ENCODE measurements around the gene EYA2. TPM values are rescaled to one million over a fixed set of nuclear protein-coding genes. Genes with fewer than 3 reads are reported as not detected.

EYA2 gene
- total RNA-seq, 1 experiment from 2014 or later = 0.74 TPM

DNA sequence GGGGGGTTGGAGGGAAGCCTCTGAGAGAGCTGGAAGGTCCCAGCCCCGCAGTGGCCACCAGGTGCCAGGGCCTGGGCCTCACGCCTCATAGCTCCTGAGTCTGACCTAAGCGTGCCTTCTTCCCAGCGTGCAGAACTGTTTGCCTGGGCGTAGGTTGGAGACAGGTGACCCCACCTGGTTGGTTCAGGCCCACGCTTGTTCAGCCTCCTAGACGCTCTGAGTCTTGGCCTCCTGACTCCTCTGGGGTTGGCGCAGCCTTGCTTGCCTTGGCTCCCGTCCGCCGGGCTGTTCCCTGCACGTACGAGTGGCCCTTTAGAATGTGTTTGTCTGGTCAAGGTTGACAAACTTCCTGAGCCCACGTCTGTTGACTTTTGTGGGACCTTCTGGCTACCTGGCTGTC lies 70.8 kb downstream of the EYA2 start:
- Histone ChIP-seq H3K79me2 (ENCODE audit: insufficient read depth, low read length) (no peaks in the 10 kb centered on the region), H4K20me1 (ENCODE audit: control insufficient read depth, insufficient read depth, insufficient read length) (no peaks in the 10 kb centered on the region), H4K5ac (ENCODE audit: insufficient read length, low read depth, low read length) (no peak overlapping the region), H3K9ac (ENCODE audit: extremely low read depth, insufficient read length, low read length) (no peak overlapping the region), H3K4ac (ENCODE audit: low read depth, low read length) (no peak overlapping the region), H3K23me2 (ENCODE audit: insufficient read length, low read depth, low read length, poor library complexity, severe bottlenecking) (no peaks in the 10 kb centered on the region), H3K79me1 (ENCODE audit: insufficient read depth, low read depth, low read length, poor library complexity, severe bottlenecking) (no peaks in the 10 kb centered on the region), H3K18ac (ENCODE audit: insufficient read length, low read depth, low read length) (no peak overlapping the region), H3K4me1 (ENCODE audit: insufficient read depth, low read length) (no peaks in the 10 kb centered on the region), H3K27ac (ENCODE audit: insufficient read length, low read depth, low read length) (no peak overlapping the region), H2BK15ac (ENCODE audit: low read depth, low read length) (no peak overlapping the region), H3K27me3 (ENCODE audit: insufficient read depth, low read length) (no peaks in the 10 kb centered on the region), H3K9me3 (ENCODE audit: control insufficient read depth, low read depth, low read length) (no peaks in the 10 kb centered on the region), H2BK20ac (ENCODE audit: low read depth, low read length, poor library complexity, severe bottlenecking) (no peak overlapping the region), H3T11ph (ENCODE audit: low read length) (no peak overlapping the region), H3K14ac (ENCODE audit: insufficient read depth, low read length) (no peak overlapping the region; the same call in 1 of the 2 replicates), H2AFZ (ENCODE audit: low read length) (no peak overlapping the region), H4K8ac (replicated peaks; ENCODE audit: insufficient read length, low read depth, low read length) (no peak overlapping the region), H3K56ac (ENCODE audit: insufficient read length, low read depth, low read length) (no peak overlapping the region), H2AK5ac (ENCODE audit: insufficient read length, low read length) (no peak overlapping the region), H3K4me2 (ENCODE audit: insufficient read depth, insufficient read length, low read length) (no peak overlapping the region), H2BK5ac (ENCODE audit: insufficient read length, low read length) (no peak overlapping the region), H2BK12ac (ENCODE audit: insufficient read length, low read depth, low read length) (no peak overlapping the region), H2BK120ac (ENCODE audit: low read depth, low read length, poor library complexity, severe bottlenecking) (no peak overlapping the region), H3K23ac (ENCODE audit: insufficient read length, low read depth, low read length) (no peak overlapping the region), H4K91ac (ENCODE audit: insufficient read length, low read depth, low read length) (no peak overlapping the region)
- TF ChIP-seq, protein P1, sequence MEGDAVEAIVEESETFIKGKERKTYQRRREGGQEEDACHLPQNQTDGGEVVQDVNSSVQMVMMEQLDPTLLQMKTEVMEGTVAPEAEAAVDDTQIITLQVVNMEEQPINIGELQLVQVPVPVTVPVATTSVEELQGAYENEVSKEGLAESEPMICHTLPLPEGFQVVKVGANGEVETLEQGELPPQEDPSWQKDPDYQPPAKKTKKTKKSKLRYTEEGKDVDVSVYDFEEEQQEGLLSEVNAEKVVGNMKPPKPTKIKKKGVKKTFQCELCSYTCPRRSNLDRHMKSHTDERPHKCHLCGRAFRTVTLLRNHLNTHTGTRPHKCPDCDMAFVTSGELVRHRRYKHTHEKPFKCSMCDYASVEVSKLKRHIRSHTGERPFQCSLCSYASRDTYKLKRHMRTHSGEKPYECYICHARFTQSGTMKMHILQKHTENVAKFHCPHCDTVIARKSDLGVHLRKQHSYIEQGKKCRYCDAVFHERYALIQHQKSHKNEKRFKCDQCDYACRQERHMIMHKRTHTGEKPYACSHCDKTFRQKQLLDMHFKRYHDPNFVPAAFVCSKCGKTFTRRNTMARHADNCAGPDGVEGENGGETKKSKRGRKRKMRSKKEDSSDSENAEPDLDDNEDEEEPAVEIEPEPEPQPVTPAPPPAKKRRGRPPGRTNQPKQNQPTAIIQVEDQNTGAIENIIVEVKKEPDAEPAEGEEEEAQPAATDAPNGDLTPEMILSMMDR (conservative IDR thresholded peaks at IDR 0.05) = no peak
- H3K27me3 Mint-ChIP-seq (ENCODE audit: low read depth) = no peaks in the 10 kb centered on the region; the same call in 1 of the 2 replicates
- H3K4me1 Mint-ChIP-seq = peaks cover 14 to 18% of the 10 kb centered on the region in 2 experiments
- H3K4me3 Mint-ChIP-seq = 0 out of 5 replicates have a peak overlapping the region, but pooled peaks of 1 of the 2 experiments have one; percentile 9
- no CpG with 5 or more reads among the region's 14 CpGs for WGBS (ENCODE audit: extremely low coverage, insufficient read length, low lambda C conversion rate)
- peak overlapping the region in 2 of 3 experiments; percentile 79 to 85; a peak in 1 of 7 replicates for H3K27ac Mint-ChIP-seq
- no peak for DNase-seq
- H3K36me3 Mint-ChIP-seq (ENCODE audit: insufficient read depth in 1 of 3, low read depth in 3 of 3) = no peaks in the 10 kb centered on the region
- no peaks in the 10 kb centered on the region; a peak in 1 of 5 replicates for H3K9me3 Mint-ChIP-seq
